Endothelial cell of umbilical vein (primary cell): ENCODE measurements around the gene UIMC1.

Source experiments
- MYC ChIP-seq: IDR thresholded peaks from one replicate; pipeline ENCODE4 v1.6.1; 2011; ENCODE audit warnings: mild to moderate bottlenecking, low read depth, low read length
- POLR2A ChIP-seq: IDR thresholded peaks from 2 replicates; pipeline ENCODE4 v1.6.1; 2012; ENCODE audit warnings: low read depth, mild to moderate bottlenecking, control low read depth, low read length
- TF ChIP-seq, protein P1 (sequence below), 2 donors: IDR thresholded peaks; 1 replicate in 1 of 2; 2 replicates in 1 of 2; pipeline ENCODE4 v1.5.1; 2011; ENCODE audit warnings: low read length in 2 of 2, mild to moderate bottlenecking in 2 of 2, moderate library complexity in 2 of 2, control low read depth in 1 of 2, inconsistent platforms in 1 of 2, low read depth in 1 of 2; ENCODE audit not compliant: insufficient read depth in 1 of 2; ENCODE audit errors: extremely low read depth in 1 of 2

DNA sequence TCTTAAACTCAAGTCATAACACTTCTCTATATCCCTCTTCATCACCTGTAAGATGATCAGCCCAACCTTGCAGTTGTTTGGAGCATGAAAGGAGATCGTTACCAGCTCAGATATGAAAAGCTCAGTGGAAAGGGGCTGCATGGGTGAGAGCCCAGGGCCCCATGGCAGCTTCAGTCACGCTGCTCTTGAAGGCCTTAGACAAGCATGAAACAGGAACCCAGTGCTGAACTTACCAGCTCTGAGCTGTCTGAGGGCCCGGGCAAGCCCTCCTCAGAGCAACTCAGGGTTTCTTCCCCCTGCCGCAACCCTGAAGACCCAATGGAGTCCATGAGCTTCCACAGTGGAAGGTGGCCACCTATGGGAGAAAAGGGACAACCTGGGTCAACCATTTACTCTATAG is 110.7 kb downstream of the UIMC1 start:
- TF ChIP-seq POLR2A (no peak), MYC (no peak)
- TF ChIP-seq, protein P1, sequence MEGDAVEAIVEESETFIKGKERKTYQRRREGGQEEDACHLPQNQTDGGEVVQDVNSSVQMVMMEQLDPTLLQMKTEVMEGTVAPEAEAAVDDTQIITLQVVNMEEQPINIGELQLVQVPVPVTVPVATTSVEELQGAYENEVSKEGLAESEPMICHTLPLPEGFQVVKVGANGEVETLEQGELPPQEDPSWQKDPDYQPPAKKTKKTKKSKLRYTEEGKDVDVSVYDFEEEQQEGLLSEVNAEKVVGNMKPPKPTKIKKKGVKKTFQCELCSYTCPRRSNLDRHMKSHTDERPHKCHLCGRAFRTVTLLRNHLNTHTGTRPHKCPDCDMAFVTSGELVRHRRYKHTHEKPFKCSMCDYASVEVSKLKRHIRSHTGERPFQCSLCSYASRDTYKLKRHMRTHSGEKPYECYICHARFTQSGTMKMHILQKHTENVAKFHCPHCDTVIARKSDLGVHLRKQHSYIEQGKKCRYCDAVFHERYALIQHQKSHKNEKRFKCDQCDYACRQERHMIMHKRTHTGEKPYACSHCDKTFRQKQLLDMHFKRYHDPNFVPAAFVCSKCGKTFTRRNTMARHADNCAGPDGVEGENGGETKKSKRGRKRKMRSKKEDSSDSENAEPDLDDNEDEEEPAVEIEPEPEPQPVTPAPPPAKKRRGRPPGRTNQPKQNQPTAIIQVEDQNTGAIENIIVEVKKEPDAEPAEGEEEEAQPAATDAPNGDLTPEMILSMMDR (IDR thresholded peaks at IDR 0.05; ENCODE audit: extremely low read depth in 1 of 2, insufficient read depth in 1 of 2, low read depth in 1 of 2, low read length in 2 of 2) = no peak
